GM12878 (cell line): ENCODE results near the gene TARBP2. TPM values are rescaled to one million over a fixed set of nuclear protein-coding genes. Genes with fewer than 3 reads are reported as not detected.

ENCODE experiments used
- ATAC-seq: fragments of 200-7000 bp; cut with Tn5 transposase; 3 replicates; pipeline ENCODE4 v1.9.1; 2020; ENCODE audit warnings: mild to moderate bottlenecking, moderate library complexity
- BruUV-seq: library from RNA; stranded (reverse); fragments of 400-500 nt; replicated peaks from 2 replicates; lab custom pipeline; 2021; lab: Mats Ljungman, UMichigan
- CTCF ChIA-PET: fragments of 300-600 bp; sonication (Branson Sonifier 250); formaldehyde crosslinking; extraction: SDS; loops from one replicate; lab custom pipeline; 2021; ENCODE audit warnings: inconsistent platforms; lab: Yijun Ruan, JAX
- POLR2A ChIA-PET: fragments of 350-600 bp; formaldehyde crosslinking; extraction: SDS; loops from one replicate; lab custom pipeline; 2021; ENCODE audit warnings: inconsistent platforms; lab: Charles Lee
- RAD21 ChIA-PET: fragments of 300-600 bp; sonication (Branson Sonifier 250); formaldehyde crosslinking; loops from one replicate; lab custom pipeline; 2023; ENCODE audit warnings: antibody characterized with exemption; ENCODE audit not compliant: unreplicated experiment; lab: Charles Lee
- SMC1A ChIA-PET: fragments of 300-600 bp; sonication (Branson Sonifier 250); formaldehyde crosslinking; loops from one replicate; lab custom pipeline; 2023; ENCODE audit not compliant: unreplicated experiment, uncharacterized antibody; lab: Charles Lee
- DNase-seq: peaks from one replicate; pipeline ENCODE4 v3.0.0-alpha.2; 2011; ENCODE audit warnings: low read depth, low spot score
- FAIRE-seq: peaks from 3 replicates; lab custom pipeline; 2011; peaks lifted over from hg19 to GRCh38; lab: Jason Lieb, UNC
- H2AFZ ChIP-seq: 2 replicates; pipeline ENCODE4 v1.6.0; 2011; ENCODE audit warnings: low read depth, low read length, control low read depth; ENCODE audit not compliant: control insufficient read depth
- H3K27ac ChIP-seq: 2 replicates; pipeline ENCODE4 v1.5.1; 2011; ENCODE audit warnings: control low read depth; ENCODE audit not compliant: control insufficient read depth, insufficient read depth
- H3K27me3 ChIP-seq, 2 experiments: replicated peaks in 1 of 2; 2 replicates each; pipeline versions ENCODE4 v1.6.0 to v1.6.1; 2011; ENCODE audit warnings: low read length in 1 of 2; ENCODE audit not compliant: control insufficient read depth in 2 of 2, insufficient read depth in 2 of 2
- H3K36me3 ChIP-seq, 2 experiments: 2 replicates each; pipeline ENCODE4 v1.5.1; 2011; ENCODE audit warnings: low read length in 1 of 2; ENCODE audit not compliant: control insufficient read depth in 2 of 2, insufficient read depth in 2 of 2
- H3K4me1 ChIP-seq: 2 replicates; pipeline ENCODE4 v1.6.1; 2011; ENCODE audit warnings: mild to moderate bottlenecking, low read length, moderate library complexity, mixed read lengths; ENCODE audit not compliant: control insufficient read depth, insufficient read depth
- H3K4me2 ChIP-seq: 2 replicates; pipeline ENCODE4 v1.6.0; 2011; ENCODE audit warnings: control low read depth; ENCODE audit not compliant: control insufficient read depth, insufficient read depth
- H3K4me3 ChIP-seq: fragments of 200-600 bp; sonication (generic); 2 replicates; pipeline ENCODE4 v1.5.1; 2016
- H3K79me2 ChIP-seq: 2 replicates; pipeline ENCODE4 v1.6.0; 2011; ENCODE audit warnings: low read length; ENCODE audit not compliant: control insufficient read depth, insufficient read depth
- H3K9ac ChIP-seq: 2 replicates; pipeline ENCODE4 v1.8.0; 2011; ENCODE audit warnings: low read length, control low read depth, mixed read lengths; ENCODE audit not compliant: control insufficient read depth, insufficient read depth
- H3K9me3 ChIP-seq: replicated peaks from 3 replicates; pipeline ENCODE4 v1.5.1; 2011; ENCODE audit warnings: mild to moderate bottlenecking, low read length; ENCODE audit not compliant: control insufficient read depth, insufficient read depth
- H4K20me1 ChIP-seq: 2 replicates; pipeline ENCODE4 v1.6.0; 2011; ENCODE audit not compliant: control insufficient read depth, insufficient read depth
- CHD1 ChIP-seq: IDR thresholded peaks from 2 replicates; pipeline ENCODE4 v1.6.1; 2012; ENCODE audit warnings: low read depth, low read length, improper control_type of control experiment
- E2F4 ChIP-seq: IDR thresholded peaks from 2 replicates; pipeline ENCODE4 v1.6.1; 2012; ENCODE audit warnings: low read depth, low read length, improper control_type of control experiment
- HDAC2 ChIP-seq: fragments of 200-600 bp; sonication (generic); IDR thresholded peaks from 2 replicates; pipeline ENCODE4 v1.6.1; 2017
- IKZF1 ChIP-seq: fragments of 450-650 bp; conservative IDR thresholded peaks from 2 replicates; pipeline ENCODE4 v1.6.1; 2017; ENCODE audit warnings: antibody characterized with exemption, mild to moderate bottlenecking
- KAT2A ChIP-seq: conservative IDR thresholded peaks from 2 replicates; pipeline ENCODE4 v1.6.1; 2011; ENCODE audit warnings: low read depth, low read length; ENCODE audit not compliant: control insufficient read depth
- KLF5 ChIP-seq: fragments of 450-650 bp; IDR thresholded peaks from 2 replicates; pipeline ENCODE4 v1.6.1; 2014; ENCODE audit warnings: mild to moderate bottlenecking; ENCODE audit not compliant: partially characterized antibody
- MLLT1 ChIP-seq: fragments of 450-650 bp; IDR thresholded peaks from 2 replicates; pipeline ENCODE4 v1.6.1; 2016; ENCODE audit warnings: mild to moderate bottlenecking
- MTA3 ChIP-seq: IDR thresholded peaks from 2 replicates; pipeline ENCODE4 v1.6.1; 2012; ENCODE audit warnings: low read length, inconsistent platforms, borderline replicate concordance
- MYC ChIP-seq: IDR thresholded peaks from 2 replicates; pipeline ENCODE4 v1.6.1; 2011; ENCODE audit warnings: mild to moderate bottlenecking, low read length, moderate library complexity, inconsistent platforms; ENCODE audit not compliant: insufficient read depth, insufficient replicate concordance, insufficient read length, severe bottlenecking
- RELB ChIP-seq: fragments of 450-650 bp; IDR thresholded peaks from 2 replicates; pipeline ENCODE4 v1.6.1; 2017; ENCODE audit warnings: low read depth, mild to moderate bottlenecking, moderate library complexity
- SRF ChIP-seq, 2 experiments: IDR thresholded peaks; 2 replicates each; pipeline ENCODE4 v1.6.1; 2011; ENCODE audit warnings: low read depth in 2 of 2, low read length in 2 of 2, mild to moderate bottlenecking in 1 of 2, moderate library complexity in 1 of 2
- SUPT20H ChIP-seq: IDR thresholded peaks from 2 replicates; pipeline ENCODE4 v1.6.1; 2011; ENCODE audit warnings: low read depth, mild to moderate bottlenecking, low read length, moderate library complexity, borderline replicate concordance; ENCODE audit not compliant: control insufficient read depth
- WGBS: methylation state at CpG from one replicate; pipeline ENCODE4 v1.1.6; 2016; ENCODE audit warnings: low lambda C conversion rate; ENCODE audit not compliant: insufficient replicate concordance, insufficient coverage; ENCODE audit errors: missing lambda C conversion rate; 5-methylcytosine and 5-hydroxymethylcytosine counted together
- in situ Hi-C: fragments of 300-500 bp; cut with MboI; formaldehyde crosslinking; loops from 9 replicates; pipeline ENCODE4 v1.14.3; 2018; ENCODE audit warnings: mixed read lengths
- intact Hi-C: fragments of 100-400 bp; cut with micrococcal nuclease; formaldehyde crosslinking; loops from one replicate; pipeline ENCODE4 v1.14.2; 2022; ENCODE audit not compliant: unreplicated experiment
- polyA plus RNA-seq, 11 experiments: library from polyadenylated mRNA; depleted of rRNA in 4 of 11; unstranded in 6 of 11; stranded (reverse) in 5 of 11; fragments of >200 nt; fragmentation: Nextera tagmentation in 4 of 11; fragmentation: Illumina TruSeq in 1 of 11; extraction: Ambion mirVana in 4 of 11; extraction: Trizol in 1 of 11; gene quantifications; 1 replicate in 1 of 11; 2 replicates in 10 of 11; pipeline versions ENCODE4 v1.2.1 to v1.2.3, GENCODE V29; 2011 to 2016; ENCODE audit warnings: inconsistent platforms in 2 of 11, missing spikeins in 2 of 11, low read depth in 1 of 11
- total RNA-seq, 4 experiments: library from RNA; depleted of rRNA in 3 of 4; stranded (reverse); fragments of >200 nt in 3 of 4; fragmentation: Illumina TruSeq in 1 of 4; extraction: Trizol in 1 of 4; gene quantifications; 2 replicates each; pipeline versions ENCODE4 v1.2.1 to v1.2.3, GENCODE V29; 2013 to 2021

Gene TARBP2
- total and polyA plus RNA-seq, 10 of the 15 experiments (the other 5 are each of a cell fraction or from before 2014, with no cell fraction given), result 5.5 to 60.1 (median 36.8) TPM

DNA sequence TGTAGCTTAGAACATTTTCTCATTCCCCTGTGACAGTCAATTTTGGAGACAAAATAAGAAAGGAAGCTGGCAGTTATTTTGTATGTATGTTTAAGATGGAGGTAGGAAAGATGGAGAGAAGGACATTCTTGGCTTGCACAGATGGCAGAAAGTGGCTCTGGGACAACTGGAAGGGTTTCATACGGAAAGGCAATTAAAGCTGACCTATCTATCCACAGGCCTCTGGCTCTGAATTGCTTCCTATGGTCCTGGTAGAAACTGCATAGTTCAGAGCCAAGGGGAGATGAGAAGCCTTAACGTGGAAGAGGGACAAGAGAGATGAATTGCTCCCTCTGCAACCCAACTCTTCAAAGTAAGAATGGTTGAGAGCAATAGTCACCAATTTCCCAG lies 14.2 kb downstream of the TARBP2 start:
- no peaks in the 10 kb centered on the region for H3K79me2 ChIP-seq
- CTCF ChIA-PET, result no interaction called here
- H3K9me3 ChIP-seq, result no peaks in the 10 kb centered on the region
- DNase-seq, result no peak
- RAD21 ChIA-PET, result no interaction called here
- SMC1A ChIA-PET, result no interaction called here
- H3K4me3 ChIP-seq, result no peak overlapping the region
- H3K36me3 ChIP-seq, result peaks cover 11 to 21% of the 10 kb centered on the region in 2 experiments; a peak in 3 of 4 replicates
- H3K4me2 ChIP-seq, result no peak overlapping the region
- intact Hi-C loops (no loop called here), in situ Hi-C loops (no loop called here)
- BruUV-seq, result no TSS peak
- H2AFZ ChIP-seq, result no peak overlapping the region
- H3K27me3 ChIP-seq, result no peaks in the 10 kb centered on the region
- WGBS, result 100% methylated on average over 2 of the region's 2 CpGs
- no peak for ATAC-seq
- TF ChIP-seq CHD1 (no peak), HDAC2 (no peak), IKZF1 (no peak), SRF (IDR thresholded peaks at IDR 0.05; ENCODE audit: low read depth in 2 of 2, low read length in 2 of 2) (no peak), KAT2A (no peak), MYC (no peak), KLF5 (no peak), E2F4 (no peak), SUPT20H (no peak), MTA3 (no peak), RELB (no peak), MLLT1 (no peak)
- no peaks in the 10 kb centered on the region for H3K4me1 ChIP-seq
- POLR2A ChIA-PET, result interaction anchor here (0.5 kb wide), 1 partner anchor 399 kb away, joined by 5 read pairs; no protein-coding TSS in a partner anchor
- H3K27ac ChIP-seq, result no peak overlapping the region
- H4K20me1 ChIP-seq, result no peaks in the 10 kb centered on the region
- no peak overlapping the region for H3K9ac ChIP-seq
- no peak for FAIRE-seq
